PC-9 (cell line): ENCODE measurements around the gene PDF. TPM values are rescaled to one million over a fixed set of nuclear protein-coding genes. Genes with fewer than 3 reads are reported as not detected.

Experiments used
- BruUV-seq: library from RNA; stranded (reverse); fragments of 400-500 nt; replicated peaks from 2 replicates; lab custom pipeline; 2021; lab: Mats Ljungman, UMichigan
- CTCF ChIA-PET: fragments of 300-600 bp; sonication (Branson Sonifier 250); formaldehyde crosslinking; loops from one replicate; lab custom pipeline; 2022; ENCODE audit warnings: antibody characterized with exemption; lab: Charles Lee
- POLR2A ChIA-PET: fragments of 300-600 bp; sonication (Branson Sonifier 250); formaldehyde crosslinking; loops from one replicate; lab custom pipeline; 2022; ENCODE audit warnings: antibody characterized with exemption; ENCODE audit not compliant: unreplicated experiment; lab: Charles Lee
- DNase-seq, 2 experiments: peaks; one replicate each; pipeline versions ENCODE4 v3.0.0 to v3.0.0-alpha.2; 2015 to 2022; ENCODE audit warnings: mixed read lengths in 1 of 2
- H2AFZ ChIP-seq: fragments of 200-600 bp; sonication (generic); 2 replicates; pipeline ENCODE4 v1.8.1; 2017; ENCODE audit warnings: antibody characterized with exemption
- H3F3A ChIP-seq: fragments of 200-600 bp; sonication (generic); 2 replicates; pipeline ENCODE4 v1.8.1; 2017; ENCODE audit warnings: antibody characterized with exemption, mild to moderate bottlenecking, low read depth; ENCODE audit not compliant: insufficient read depth
- H3K27ac ChIP-seq: fragments of 200-600 bp; sonication (generic); 2 replicates; pipeline ENCODE4 v1.6.1; 2016; ENCODE audit warnings: mixed run types
- H3K27me3 ChIP-seq: fragments of 200-600 bp; sonication (generic); 2 replicates; pipeline ENCODE4 v1.6.1; 2016; ENCODE audit warnings: low read depth, mixed run types; ENCODE audit not compliant: insufficient read depth
- H3K36me3 ChIP-seq: fragments of 200-600 bp; sonication (generic); 2 replicates; pipeline ENCODE4 v1.6.1; 2016; ENCODE audit warnings: low read depth, mixed run types
- H3K4me1 ChIP-seq: fragments of 200-600 bp; sonication (generic); replicated peaks from 2 replicates; pipeline ENCODE4 v1.6.1; 2016; ENCODE audit warnings: mixed run types; ENCODE audit not compliant: insufficient read depth
- H3K4me2 ChIP-seq: fragments of 200-600 bp; sonication (generic); 2 replicates; pipeline ENCODE4 v1.6.1; 2017; ENCODE audit warnings: mixed run types
- H3K4me3 ChIP-seq: fragments of 200-600 bp; sonication (generic); 2 replicates; pipeline ENCODE4 v1.6.1; 2016; ENCODE audit warnings: mixed run types
- H3K79me2 ChIP-seq: fragments of 200-600 bp; sonication (generic); 2 replicates; pipeline ENCODE4 v1.6.1; 2017; ENCODE audit warnings: low read depth, mixed run types
- H3K9me2 ChIP-seq: fragments of 200-600 bp; sonication (generic); 2 replicates; pipeline ENCODE4 v1.8.1; 2017; ENCODE audit warnings: mild to moderate bottlenecking; ENCODE audit not compliant: insufficient read depth
- H3K9me3 ChIP-seq: fragments of 200-600 bp; sonication (generic); 2 replicates; pipeline ENCODE4 v1.8.1; 2016; ENCODE audit warnings: low read depth; ENCODE audit not compliant: insufficient read depth
- H4K20me1 ChIP-seq: fragments of 200-600 bp; sonication (generic); 2 replicates; pipeline ENCODE4 v1.8.1; 2017; ENCODE audit not compliant: insufficient read depth
- EZH2 ChIP-seq: fragments of 200-600 bp; sonication (generic); IDR thresholded peaks from 2 replicates; pipeline ENCODE4 v1.8.0; 2017; ENCODE audit warnings: antibody characterized with exemption, low read depth
- intact Hi-C: fragments of 100-400 bp; cut with micrococcal nuclease; formaldehyde crosslinking; loops from one replicate; pipeline ENCODE4 v1.10.0; 2022; ENCODE audit not compliant: unreplicated experiment
- total RNA-seq: library from RNA; stranded (reverse); gene quantifications from 2 replicates; pipeline ENCODE4 v1.2.3, GENCODE V29; 2021
- TF ChIP-seq, protein P1 (sequence below): fragments of 200-600 bp; sonication (generic); conservative IDR thresholded peaks from 2 replicates; pipeline ENCODE4 v1.6.1; 2017; ENCODE audit warnings: mixed run types, antibody characterized with exemption, mild to moderate bottlenecking, moderate library complexity

Gene PDF
- total RNA-seq, 1 experiment from 2014 or later: 16.7 TPM

GRCh38 chr16:69310653-69311532 is 19.5 kb downstream of the PDF start, which contains the start of gene VPS4A:
Gene VPS4A, plus strand, starts transcription at chr16:69311350. Its CDS starts 162 bp downstream, at chr16:69311512.
- peak within 1 kb of the TSS; percentile 54 for H3K27ac ChIP-seq
- no peaks in the 10 kb centered on the region for H3K9me3 ChIP-seq
- CTCF ChIA-PET: no interaction called here
- H3K36me3 ChIP-seq: peaks cover 4% of the 10 kb centered on the region
- H3K4me2 ChIP-seq: peak within 1 kb of the TSS; percentile 80
- POLR2A ChIA-PET: interaction anchor here (0.6 kb wide), 1 partner anchor 607 kb away, joined by 3 read pairs; no protein-coding TSS in a partner anchor
- H3K4me1 ChIP-seq: peaks cover 8% of the 10 kb centered on the region
- peaks cover 16% of the 10 kb centered on the region for H4K20me1 ChIP-seq
- TSS peak; percentile 88 for BruUV-seq
- H3K27me3 ChIP-seq: no peaks in the 10 kb centered on the region
- H3K4me3 ChIP-seq: peak within 1 kb of the TSS; percentile 82
- peak; percentile 81 to 98 for DNase-seq
- peaks cover 24% of the 10 kb centered on the region; the same call in 1 of the 2 replicates for H3F3A ChIP-seq
- H3K79me2 ChIP-seq: peaks cover 34% of the 10 kb centered on the region
- TF ChIP-seq, protein P1, sequence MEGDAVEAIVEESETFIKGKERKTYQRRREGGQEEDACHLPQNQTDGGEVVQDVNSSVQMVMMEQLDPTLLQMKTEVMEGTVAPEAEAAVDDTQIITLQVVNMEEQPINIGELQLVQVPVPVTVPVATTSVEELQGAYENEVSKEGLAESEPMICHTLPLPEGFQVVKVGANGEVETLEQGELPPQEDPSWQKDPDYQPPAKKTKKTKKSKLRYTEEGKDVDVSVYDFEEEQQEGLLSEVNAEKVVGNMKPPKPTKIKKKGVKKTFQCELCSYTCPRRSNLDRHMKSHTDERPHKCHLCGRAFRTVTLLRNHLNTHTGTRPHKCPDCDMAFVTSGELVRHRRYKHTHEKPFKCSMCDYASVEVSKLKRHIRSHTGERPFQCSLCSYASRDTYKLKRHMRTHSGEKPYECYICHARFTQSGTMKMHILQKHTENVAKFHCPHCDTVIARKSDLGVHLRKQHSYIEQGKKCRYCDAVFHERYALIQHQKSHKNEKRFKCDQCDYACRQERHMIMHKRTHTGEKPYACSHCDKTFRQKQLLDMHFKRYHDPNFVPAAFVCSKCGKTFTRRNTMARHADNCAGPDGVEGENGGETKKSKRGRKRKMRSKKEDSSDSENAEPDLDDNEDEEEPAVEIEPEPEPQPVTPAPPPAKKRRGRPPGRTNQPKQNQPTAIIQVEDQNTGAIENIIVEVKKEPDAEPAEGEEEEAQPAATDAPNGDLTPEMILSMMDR: peak; percentile 66
- TF ChIP-seq EZH2: no peak
- H3K9me2 ChIP-seq: no peaks in the 10 kb centered on the region
- intact Hi-C loops: loop anchor here (1.0 kb wide), 1 partner anchor 123 kb away; no protein-coding TSS in a partner anchor
- peak within 1 kb of the TSS; percentile 90 for H2AFZ ChIP-seq

GRCh38 chr16:69309316-69309715 is 21.1 kb downstream of the PDF start:
- TF ChIP-seq, protein P1: no peak
- no peak for TF ChIP-seq EZH2
- H3K4me3 ChIP-seq: no peak overlapping the region
- no peak overlapping the region for H3K27ac ChIP-seq
- H3K36me3 ChIP-seq: peaks cover 4% of the 10 kb centered on the region; the same call in 1 of the 2 replicates
- intact Hi-C loops: no loop called here
- H4K20me1 ChIP-seq: peaks cover 16% of the 10 kb centered on the region
- H3K27me3 ChIP-seq: no peaks in the 10 kb centered on the region
- CTCF ChIA-PET: no interaction called here
- DNase-seq: no peak
- peaks cover 8% of the 10 kb centered on the region for H3K4me1 ChIP-seq
- POLR2A ChIA-PET: no interaction called here
- no peak overlapping the region for H3K4me2 ChIP-seq
- no peak overlapping the region for H2AFZ ChIP-seq
- H3F3A ChIP-seq: peaks cover 24% of the 10 kb centered on the region; the same call in 1 of the 2 replicates
- no TSS peak for BruUV-seq
- no peaks in the 10 kb centered on the region for H3K9me2 ChIP-seq
- H3K79me2 ChIP-seq: peaks cover 29% of the 10 kb centered on the region
- no peaks in the 10 kb centered on the region for H3K9me3 ChIP-seq

DNA sequence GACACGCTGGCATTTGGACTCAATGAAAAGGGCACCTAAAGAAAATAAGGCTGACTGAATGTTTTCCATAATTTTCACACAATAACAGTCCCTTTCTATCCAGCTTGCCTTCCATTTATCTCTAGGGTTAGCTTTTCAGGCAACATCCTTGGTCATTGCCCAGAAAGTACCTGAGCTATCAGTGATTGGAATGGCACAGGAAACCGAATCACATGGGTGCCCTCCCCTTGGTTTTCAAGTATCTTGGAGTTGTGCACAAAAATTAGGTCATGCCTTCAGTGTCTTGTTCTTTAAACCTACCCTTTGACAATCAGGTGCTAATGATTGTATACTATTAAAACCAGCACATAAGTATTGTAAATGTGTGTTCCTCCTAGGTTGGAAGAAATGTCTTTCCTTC is 22.5 kb downstream of the PDF start:
- no peak overlapping the region for H2AFZ ChIP-seq
- H3K27me3 ChIP-seq: no peaks in the 10 kb centered on the region
- TF ChIP-seq, protein P1: no peak
- no peak for TF ChIP-seq EZH2
- ChIA-PET CTCF (no interaction called here), POLR2A (no interaction called here)
- H3K36me3 ChIP-seq: no peaks in the 10 kb centered on the region
- DNase-seq: no peak
- H3K4me3 ChIP-seq: no peak overlapping the region
- intact Hi-C loops: no loop called here
- no peak overlapping the region for H3K4me2 ChIP-seq
- H3F3A ChIP-seq: peaks cover 19% of the 10 kb centered on the region; the same call in 1 of the 2 replicates
- H3K9me3 ChIP-seq: no peaks in the 10 kb centered on the region
- BruUV-seq: no TSS peak
- H3K27ac ChIP-seq: no peak overlapping the region
- peaks cover 8% of the 10 kb centered on the region for H3K4me1 ChIP-seq
- H4K20me1 ChIP-seq: peaks cover 9% of the 10 kb centered on the region; the same call in 1 of the 2 replicates
- H3K79me2 ChIP-seq: peaks cover 16% of the 10 kb centered on the region
- no peaks in the 10 kb centered on the region for H3K9me2 ChIP-seq
